Activated T-helper 2 cell treated with anti-CD3 and anti-CD28 coated beads, Interferon-gamma antibody, Interleukin-2, Interleukin-4, amounts not matched to agents 10 μg/mL and 5 μg/mL and 100 μg/mL, durations not matched to agents 14 hours and 24 hours and 36 hours (primary cell): ENCODE measurements around the gene RBL1. TPM values are rescaled to one million over a fixed set of nuclear protein-coding genes. Genes with fewer than 3 reads are reported as not detected.

Experiments used
- DNase-seq: peaks from one replicate; pipeline ENCODE4 v3.0.0; 2021; ENCODE audit warnings: low spot score
- H3K27ac Mint-ChIP-seq: one replicate; pipeline ENCODE4 v1.8.0; 2021; ENCODE audit warnings: mixed read lengths
- H3K27me3 Mint-ChIP-seq: one replicate; pipeline ENCODE4 v1.8.0; 2021; ENCODE audit warnings: low read depth, mixed read lengths
- H3K36me3 Mint-ChIP-seq: one replicate; pipeline ENCODE4 v1.8.0; 2021; ENCODE audit warnings: low read depth, mixed read lengths
- H3K4me1 Mint-ChIP-seq: one replicate; pipeline ENCODE4 v1.8.0; 2021; ENCODE audit warnings: low read depth, mixed read lengths
- H3K4me3 Mint-ChIP-seq: one replicate; pipeline ENCODE4 v1.8.0; 2021; ENCODE audit warnings: low read depth, mild to moderate bottlenecking, moderate library complexity, mixed read lengths
- H3K9me3 Mint-ChIP-seq: one replicate; pipeline ENCODE4 v1.8.0; 2021; ENCODE audit warnings: mixed read lengths
- intact Hi-C: fragments of 100-400 bp; cut with micrococcal nuclease; formaldehyde crosslinking; loops from one replicate; pipeline ENCODE4 v1.15.1; 2023
- total RNA-seq: library from RNA; stranded (reverse); gene quantifications from 2 replicates; pipeline ENCODE4 v1.2.3, GENCODE V29; 2022

The RBL1 gene
- total RNA-seq, 1 donor from 2014 or later: 49.1 TPM

DNA sequence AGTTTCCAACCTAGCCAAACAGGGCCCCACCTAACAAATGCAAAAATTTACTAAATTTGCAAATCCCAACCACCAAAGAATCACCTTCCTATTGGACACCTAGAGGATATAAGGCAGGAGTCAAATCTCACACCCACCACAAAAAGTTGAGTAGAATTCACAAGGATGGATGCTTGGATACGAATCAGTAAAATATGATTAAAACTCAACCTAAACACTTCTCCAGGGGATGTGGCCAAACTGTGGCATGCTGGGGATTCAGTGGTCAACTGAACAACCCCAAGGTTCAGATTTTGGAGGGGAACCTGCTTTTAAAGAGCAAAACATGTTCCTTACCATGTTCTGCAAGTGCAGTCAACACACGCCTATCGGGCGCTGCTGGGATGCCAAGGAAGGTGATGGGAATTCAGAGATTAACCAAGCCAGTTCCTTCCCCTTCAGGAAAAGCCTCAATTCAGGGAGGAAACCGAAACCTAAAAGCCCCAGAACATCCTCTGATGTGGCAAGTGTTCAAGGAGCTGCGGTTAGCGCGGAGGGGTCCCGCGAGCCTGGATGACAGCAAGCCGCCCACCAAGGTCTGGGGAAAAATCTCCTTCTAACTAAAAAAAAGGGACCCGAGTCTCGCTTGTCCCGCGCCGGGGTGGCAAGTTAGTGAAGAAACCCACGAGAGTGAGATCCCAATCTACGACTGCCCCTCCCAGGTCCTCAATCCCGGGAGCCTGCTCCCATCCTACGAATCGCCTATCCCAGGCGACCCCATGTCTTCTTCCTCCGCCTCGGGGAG, 145.2 kb downstream of the RBL1 start:
- Mint-ChIP-seq H3K27ac (peak overlapping the region; percentile 95), H3K4me3 (peak overlapping the region; percentile 97), H3K9me3 (no peaks in the 10 kb centered on the region), H3K36me3 (peaks cover 23% of the 10 kb centered on the region), H3K4me1 (peaks cover 38% of the 10 kb centered on the region), H3K27me3 (no peaks in the 10 kb centered on the region)
- intact Hi-C loops: loop anchor here (2.0 kb wide), 1 partner anchor 64 kb away; no protein-coding TSS in a partner anchor
- peak; percentile 31 for DNase-seq

Other genes with a start within 250 kb of the RBL1 start
- not detected in 2 replicates for gene TLDC2, start 219.9 kb downstream of the RBL1 start, total RNA-seq
- gene SAMHD1, start 144.3 kb downstream of the RBL1 start, total RNA-seq: 44.1 and 45.7 TPM in 2 replicates
- 217 and 229 TPM in 2 replicates for gene RPN2, start 83.3 kb upstream of the RBL1 start, total RNA-seq
- 1.1 and 1.3 TPM in 2 replicates for gene MROH8, start 83.6 kb upstream of the RBL1 start, total RNA-seq
- not detected in 2 replicates for gene GHRH, start 165.8 kb upstream of the RBL1 start, total RNA-seq
- gene MANBAL, start 193.7 kb upstream of the RBL1 start, total RNA-seq: 12.8 and 14.2 TPM in 2 replicates